Stimulated activated CD4-positive, alpha-beta T cell treated with anti-CD3 and anti-CD28 coated beads, Interleukin-12 subunit alpha, Interleukin-12 subunit beta, amount 100 ng/mL, for 4 hours (primary cell): ENCODE results near the gene ARL3.
"Not testable (repeated sequence)": the region's sequence is repeated elsewhere in the genome, so short reads cannot be mapped to it uniquely, and the experiment has no call there.

Source experiments
- DNase-seq: peaks from one replicate; pipeline ENCODE4 v3.0.0-alpha.2; 2020

ARL3 gene, protein sequence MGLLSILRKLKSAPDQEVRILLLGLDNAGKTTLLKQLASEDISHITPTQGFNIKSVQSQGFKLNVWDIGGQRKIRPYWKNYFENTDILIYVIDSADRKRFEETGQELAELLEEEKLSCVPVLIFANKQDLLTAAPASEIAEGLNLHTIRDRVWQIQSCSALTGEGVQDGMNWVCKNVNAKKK

DNA sequence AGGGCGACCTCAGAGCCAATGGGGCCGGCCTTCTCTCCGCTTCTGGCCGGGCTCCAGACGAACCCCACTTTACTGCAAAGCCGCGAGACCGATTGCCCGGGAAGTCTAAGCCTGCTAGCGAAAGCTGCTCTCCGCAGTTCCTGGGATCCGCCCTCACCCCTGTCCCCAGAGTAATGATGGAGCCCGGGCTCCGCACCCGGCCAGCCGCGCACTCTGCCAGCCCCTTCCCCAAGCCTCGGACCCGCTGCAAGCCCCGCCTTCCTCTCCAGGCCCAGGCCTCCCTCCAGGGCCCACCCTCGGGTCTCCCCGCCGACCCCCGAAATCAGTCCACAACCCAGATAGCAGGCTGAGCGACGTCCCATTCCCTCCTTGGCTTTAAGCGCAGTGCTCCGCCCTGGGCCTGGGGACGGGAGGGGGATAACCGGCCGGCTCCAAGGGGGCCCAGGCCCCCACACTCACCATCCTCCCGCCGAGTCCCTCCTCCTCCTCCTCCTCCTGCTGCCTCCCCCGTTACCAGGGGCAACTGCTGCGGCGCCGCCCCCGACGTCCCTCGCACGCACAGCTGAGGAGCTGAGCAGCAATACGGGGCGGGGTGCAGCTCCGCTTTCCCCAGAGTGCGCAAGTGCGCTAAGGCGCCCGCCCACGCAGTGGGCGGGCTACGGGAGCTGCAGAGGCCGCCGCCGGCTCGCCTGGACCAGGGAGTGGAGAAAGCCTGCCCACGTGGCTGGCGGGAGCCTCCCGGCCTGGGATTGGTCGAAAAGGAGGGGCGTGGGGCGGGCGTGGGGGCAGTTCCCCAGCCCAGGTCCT, at the start of gene ARL3:
TSS of gene ARL3 (minus strand) at position 584 of the 807 bp plus-strand sequence. CDS start at position 462, 122 bp downstream.
- peak; percentile 95 for DNase-seq

DNA sequence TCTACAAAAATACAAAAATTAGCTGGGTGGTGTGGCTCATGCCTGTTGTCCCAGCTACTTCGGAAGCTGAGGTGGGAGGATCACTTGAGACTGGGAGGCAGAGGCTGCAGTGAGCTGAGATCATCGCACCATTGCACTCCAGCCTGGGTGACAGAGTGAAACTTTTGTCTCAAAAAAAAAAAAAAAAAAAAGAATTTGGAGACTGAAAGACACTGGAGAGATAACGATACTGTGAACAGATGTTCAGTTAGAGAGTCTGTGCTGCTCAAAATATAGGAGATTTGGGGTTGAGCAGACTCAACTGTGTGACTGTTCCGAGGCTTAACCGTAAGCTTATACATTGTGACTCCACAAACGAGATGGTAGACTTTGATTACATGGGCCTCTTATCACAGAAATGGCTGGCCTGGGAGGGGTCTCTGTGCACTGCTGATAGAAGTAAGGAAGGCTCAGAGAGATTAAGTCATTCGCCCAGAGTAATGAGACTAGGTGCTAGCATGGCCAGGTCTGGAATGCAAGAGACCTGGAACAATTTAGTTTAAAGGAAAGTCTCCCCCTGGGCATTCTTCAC, 48.9 kb upstream of the ARL3 start:
- no peak for DNase-seq

DNA sequence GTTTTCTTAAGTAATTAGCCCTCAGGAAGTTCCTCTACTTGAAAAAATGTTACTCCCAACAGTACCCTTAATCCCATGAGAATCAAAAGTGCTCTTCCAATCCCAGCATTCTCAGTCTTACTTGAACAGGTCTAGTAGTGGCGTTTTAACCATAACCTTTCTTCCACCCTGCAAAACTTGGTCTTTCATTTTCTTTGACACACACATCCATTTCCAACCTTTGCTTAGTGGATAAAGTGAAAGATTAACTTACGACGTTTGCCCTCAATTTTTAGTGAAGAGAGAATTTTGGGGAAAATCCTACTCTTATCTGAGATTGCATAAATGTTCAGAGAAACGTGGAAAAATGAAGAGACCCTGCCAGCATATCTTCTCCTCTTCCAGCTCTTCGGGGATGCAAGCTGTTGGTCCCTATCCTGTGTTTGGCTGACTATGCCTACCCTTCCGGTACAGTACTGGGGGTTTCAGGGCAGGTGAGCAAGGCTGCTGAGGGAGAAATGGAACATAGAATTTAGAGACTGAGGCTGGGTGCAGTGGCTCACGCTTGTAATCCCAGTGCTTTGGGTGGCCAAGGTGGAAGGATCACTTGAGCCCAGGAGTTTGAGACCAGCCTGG, 48.3 kb upstream of the ARL3 start:
- DNase-seq, result no peak

DNA sequence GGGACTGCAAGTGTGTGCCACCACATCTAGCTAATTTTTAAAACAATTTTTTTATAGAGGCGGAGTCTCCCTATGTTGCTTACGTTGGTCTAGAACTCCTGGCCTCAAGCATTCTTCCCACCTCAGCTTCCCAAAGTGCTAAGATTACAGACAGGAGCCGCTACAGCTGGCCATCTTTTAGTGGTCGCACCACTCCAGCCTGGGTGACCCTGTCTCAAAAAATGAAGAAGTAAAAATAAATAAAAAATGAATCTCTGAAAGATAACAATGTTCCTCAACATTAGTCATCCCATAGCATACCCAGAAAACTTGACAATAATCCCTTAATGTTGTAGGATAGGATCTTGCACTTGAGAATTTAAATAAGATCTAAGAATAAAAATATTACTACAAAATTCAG, 47.8 kb upstream of the ARL3 start:
- no peak for DNase-seq

DNA sequence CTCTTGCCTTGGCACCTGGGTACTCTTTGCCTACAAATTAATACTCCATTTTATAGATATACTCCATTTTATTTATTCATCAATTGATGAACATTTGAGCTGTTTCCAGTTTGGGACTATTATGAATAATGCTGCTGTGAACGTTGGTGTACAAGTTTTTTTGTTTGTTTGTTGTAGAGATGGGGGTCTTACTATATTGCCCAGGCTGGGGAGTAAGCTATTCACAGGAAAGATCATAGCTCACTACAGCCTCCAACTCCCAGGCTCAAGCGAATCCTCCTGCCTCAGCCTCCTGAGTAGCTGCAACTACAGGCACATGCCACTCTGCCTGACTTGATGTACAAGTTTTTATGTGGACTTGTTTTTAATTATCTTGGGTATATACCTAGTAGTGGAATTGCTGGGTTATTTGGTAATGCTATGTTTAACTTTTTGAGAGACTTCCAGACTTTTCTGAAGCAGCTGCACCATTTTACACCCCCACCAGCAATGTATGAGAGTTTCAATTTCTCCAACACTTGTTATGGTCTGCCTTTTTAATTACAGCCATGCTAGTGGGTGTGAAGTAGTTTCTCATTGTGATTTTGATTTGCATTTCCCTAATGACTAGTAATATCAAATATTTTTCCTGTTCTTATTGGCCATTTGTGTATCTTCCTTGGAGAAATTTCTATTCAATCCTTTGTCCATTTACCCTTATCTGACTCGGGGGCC, 45.5 kb upstream of the ARL3 start:
- no peak for DNase-seq

DNA sequence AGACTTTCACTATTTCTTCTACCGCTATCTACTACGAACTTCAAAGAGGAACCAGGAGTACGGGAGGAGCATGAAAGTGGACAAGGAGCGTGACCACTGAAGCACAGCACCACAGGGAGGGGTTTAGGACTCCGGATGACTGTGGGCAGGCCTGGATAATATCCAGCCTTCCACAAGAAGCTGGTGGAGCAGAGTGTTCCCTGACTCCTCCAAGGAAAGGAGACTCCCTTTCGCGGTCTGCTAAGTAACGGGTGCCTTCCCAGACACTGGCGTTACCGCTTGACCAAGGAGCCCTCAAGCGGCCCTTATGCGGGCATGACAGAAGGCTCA, 44.7 kb upstream of the ARL3 start:
- not testable (repeated sequence) for DNase-seq

DNA sequence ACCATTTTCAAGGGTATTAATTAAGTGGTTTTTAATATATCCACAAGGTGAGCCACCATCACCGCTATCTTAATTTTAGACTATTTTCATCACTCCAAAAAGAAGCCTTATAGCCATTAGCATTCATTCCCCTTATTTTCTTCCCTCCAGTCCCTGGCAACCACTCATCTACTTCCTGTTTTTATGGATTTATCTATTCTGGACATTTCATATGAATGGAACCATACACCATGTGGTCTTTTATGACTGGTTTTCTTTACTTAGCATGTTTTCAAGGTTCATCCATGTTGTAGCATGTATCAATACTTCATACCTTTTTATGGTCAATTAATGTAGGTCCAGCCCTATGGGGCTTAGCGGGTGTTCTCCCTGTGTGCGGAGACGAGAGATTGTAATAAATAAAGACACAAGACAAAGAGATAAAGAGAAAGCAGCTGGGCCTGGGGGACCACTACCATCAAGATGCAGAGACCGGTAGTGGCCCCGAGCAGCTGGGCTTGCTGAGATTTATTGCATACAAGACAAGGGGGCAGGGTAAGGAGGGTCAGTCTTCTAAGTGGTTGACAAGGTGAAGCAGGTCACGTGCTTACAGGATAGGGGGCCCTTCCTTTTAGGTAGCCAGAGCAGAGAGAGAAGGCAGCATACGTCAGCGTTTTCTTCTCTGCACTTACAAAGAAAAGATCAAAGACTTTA, 44.2 kb upstream of the ARL3 start:
- DNase-seq, result no peak

DNA sequence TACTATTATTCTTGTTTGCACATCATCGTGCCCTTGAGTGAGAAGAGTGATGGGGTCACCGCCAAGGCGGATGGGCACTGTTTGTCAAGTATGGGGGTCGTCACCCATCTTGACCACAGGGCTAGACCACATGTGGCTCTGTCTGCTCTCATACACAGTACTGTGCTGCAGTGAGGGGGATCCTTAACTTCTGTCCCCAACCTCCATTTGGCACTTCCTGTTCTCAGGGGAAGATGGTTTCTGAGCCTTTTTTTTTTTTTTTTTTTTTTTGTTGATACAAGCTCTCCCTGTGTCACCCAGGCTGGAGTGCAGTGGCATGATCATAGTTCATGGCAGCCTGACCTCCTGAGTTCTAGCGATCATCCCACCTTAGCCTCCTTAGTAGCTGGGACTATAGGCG, 43.1 kb upstream of the ARL3 start:
- DNase-seq, result no peak

DNA sequence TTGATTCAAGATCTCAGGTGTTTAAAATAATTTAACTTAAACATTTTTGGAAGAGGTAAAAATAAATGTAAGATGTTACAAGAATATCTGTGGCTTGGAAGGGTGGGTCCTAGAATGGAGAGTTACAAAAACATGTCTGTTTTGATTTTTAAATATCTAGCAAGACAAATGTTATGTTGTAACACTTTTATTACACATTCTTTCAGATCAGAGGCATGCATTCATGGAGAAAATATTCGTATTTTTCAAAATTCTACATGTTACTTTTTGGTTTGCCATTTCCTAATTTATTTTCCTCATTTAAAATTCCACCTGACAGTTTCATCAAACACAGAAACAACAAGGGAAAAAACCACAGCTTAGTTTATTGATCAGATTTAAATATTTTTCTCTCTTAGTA, 39.5 kb upstream of the ARL3 start:
- DNase-seq, result no peak

DNA sequence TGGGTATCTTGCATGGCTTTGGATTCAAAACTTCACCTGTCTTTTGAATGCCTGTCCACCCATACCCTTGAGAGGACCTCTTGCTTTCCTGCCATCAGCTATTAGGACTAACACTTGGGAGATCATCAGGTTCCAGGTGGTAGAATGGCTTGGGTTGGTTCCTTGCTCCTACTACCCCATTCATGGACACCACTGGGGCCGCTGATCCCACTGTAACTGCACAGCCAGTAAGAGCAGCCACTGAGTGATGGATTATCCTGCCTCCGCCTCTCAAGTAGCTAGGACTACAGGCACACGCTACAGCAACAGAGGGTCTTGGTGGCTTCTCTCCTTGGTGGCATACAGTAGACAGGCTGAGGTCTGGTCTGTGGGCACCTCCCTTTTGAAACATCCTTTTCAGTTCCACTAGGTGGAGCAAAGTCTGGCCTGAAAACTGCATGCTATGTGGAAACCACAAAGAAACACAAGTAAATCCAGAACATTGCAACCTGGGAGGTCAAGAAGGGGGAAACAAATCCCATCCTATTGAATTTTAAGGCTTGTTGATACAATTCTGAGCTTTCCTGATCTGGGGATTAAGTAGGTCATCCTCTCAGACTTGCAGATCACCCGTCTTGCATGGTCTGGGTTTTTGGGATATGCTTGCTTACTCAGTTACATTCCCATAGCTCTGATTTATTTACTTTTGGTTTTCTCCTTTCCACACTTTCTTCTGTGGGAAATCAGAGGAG, 38.9 kb upstream of the ARL3 start:
- DNase-seq, result no peak

DNA sequence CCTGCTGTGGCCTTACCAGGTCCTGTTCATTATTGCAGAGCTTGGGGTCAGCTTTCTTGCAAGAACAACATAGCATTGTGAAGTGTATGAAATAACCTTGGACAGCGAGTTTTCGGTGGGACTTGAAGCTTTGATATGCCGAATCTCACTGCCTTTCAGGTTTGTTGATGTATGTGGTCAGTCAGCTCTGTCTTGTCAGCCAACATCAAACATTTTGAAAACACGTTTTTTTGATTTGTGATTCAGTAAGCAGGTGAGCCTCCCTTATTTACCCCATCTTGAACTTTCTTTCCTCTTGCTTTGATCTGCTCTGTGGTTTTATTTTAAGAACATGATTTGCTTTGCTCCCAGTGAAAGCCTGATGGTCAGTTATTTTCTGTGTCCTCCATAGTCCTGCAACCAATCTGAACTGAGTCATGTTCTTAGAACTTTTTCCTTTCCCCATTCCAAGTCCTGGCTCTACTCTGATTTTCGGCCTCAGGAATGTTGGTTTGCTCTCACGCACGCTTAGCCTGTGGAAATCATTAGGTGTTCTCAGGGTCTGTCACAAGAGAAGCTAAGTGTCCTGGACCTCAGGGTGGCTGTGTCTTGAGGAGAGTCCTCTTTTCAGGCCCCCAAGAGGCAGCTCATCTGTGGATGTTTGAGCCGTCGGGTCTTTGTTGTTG, 38.2 kb upstream of the ARL3 start:
- no peak for DNase-seq

DNA sequence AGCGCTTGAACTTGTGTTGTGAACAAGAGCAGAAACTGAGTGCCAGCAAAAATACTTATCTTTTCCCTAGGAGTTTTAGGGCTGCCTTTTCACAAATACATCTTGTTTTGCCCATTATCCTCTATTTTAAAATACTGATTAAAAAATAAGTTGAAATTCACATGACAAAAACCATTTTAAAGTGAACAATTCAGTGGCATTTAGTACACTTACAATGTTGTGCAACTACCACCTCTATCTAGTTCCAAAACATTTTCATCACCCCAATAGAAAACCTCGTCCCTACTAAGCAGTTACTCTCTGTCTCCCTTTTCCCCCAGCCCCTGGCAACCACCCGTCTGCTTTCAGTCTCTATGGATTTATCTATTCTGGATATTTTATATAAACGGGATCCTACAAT, 31.0 kb upstream of the ARL3 start:
- DNase-seq, result no peak

DNA sequence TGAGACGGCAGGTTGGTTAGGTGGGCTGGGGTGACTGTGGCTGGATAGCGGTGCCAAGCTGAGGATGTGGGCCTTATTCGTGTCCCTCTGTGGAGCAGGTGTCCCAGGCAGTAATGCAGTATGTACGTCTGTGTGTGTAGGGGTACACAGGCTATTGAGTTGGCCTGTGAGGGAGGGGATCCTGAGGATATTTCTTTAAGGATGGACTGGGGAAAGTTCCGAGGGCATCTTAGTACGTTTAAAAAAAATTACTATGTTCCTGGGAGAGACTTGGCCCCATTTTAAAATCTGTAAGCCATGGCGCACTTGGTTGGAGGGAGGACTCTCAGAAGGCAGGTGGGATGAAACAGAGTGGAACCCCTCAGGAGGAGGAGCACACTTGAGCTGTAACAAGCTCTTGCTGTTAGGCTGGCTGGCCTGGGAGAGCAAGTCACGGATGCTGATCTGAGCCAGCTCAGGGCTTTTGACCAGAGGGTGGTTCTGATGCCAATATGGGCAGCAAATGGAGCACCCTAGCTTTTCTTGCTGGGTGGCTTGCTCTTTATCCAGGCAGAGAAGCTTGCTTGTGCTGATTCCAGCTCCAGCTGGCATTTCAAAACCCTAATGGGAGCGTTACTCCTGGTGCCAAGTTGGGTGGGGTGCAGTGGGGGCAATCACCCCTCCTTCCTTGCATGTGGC, 30.3 kb upstream of the ARL3 start:
- no peak for DNase-seq

DNA sequence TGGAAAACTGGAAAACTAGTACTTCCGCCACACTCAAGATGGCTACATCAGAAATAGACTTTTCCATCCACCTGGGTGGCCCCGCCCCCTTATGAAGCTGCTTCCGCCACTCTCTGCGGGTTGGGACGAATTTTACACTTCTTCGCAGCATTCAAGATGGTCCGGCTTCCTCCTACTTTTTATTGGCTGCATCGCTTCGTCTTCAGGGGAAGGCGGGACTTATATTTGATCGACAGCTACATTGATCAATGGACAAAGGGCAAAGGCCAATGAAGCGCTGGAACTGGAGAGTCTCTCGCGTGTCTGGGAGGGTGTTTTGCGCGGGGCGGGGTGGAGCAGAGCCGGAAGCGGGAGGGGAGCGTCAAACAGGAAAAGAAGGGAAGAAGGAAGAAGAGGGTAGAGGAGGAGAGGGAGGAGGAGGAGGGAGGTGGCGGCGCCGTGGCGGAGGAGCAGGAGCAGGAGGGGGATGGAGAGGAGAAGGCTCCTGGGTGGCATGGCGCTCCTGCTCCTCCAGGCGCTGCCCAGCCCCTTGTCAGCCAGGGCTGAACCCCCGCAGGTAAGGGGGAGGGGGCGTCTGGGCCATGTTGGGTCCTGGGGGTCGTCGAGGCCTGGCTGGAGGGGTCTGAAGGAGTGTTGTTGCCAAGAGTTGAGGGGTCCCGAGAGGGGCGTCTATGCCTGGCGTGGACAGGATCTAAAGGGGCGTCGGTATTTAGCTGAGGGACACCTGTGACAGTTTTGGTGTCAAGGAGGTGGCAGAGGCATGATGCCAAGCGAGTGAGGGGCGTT, 29.6 kb upstream of the ARL3 start, which contains the start of gene WBP1L:
TSS of gene WBP1L (plus strand) at position 361 of the 786 bp plus-strand sequence. CDS start at position 467, 106 bp downstream.
- peak; percentile 86 for DNase-seq

DNA sequence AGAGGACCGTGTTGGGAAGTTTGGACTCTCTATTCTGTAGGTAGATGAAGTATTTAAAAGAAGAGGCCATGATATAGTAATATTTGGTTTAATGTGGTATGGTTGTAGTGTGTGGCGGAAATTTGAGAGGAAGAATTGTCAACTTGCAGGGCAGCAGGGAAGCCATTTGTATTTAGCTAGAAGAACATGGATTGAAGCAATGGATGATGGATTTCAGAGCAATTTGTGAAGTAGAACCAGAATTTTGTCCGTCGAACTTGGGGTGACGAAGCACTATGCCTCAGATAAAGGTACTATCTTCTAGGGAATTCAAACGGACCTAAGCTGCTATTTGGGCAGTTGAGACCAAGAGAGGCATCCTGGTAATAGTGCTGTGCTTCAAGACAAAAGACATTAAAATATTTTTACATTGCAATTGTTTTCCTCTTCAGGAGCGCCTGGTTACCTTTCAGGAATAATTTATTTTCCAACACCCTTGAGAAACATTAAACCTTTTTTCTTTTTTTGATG, 28.9 kb upstream of the ARL3 start:
- no peak for DNase-seq

DNA sequence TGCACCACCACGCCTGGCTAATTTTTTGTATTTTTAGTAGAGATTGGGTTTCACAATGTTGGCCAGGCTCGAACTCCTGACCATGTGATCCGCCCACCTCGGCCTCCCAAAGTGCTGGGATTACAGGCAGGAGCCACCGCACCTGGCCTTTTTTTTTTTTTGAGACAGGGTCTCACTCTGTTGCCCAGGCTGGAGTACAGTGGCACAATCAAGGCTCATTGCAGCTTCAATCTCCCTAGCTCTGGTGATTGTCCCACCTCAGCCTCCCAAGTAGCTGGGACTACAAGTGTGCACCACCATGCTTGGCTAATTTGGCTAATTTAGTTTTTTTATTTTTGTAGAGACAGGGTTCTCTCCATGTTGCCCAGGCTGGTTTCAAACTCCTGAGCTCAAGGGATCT, 28.1 kb upstream of the ARL3 start:
- not testable (repeated sequence) for DNase-seq

DNA sequence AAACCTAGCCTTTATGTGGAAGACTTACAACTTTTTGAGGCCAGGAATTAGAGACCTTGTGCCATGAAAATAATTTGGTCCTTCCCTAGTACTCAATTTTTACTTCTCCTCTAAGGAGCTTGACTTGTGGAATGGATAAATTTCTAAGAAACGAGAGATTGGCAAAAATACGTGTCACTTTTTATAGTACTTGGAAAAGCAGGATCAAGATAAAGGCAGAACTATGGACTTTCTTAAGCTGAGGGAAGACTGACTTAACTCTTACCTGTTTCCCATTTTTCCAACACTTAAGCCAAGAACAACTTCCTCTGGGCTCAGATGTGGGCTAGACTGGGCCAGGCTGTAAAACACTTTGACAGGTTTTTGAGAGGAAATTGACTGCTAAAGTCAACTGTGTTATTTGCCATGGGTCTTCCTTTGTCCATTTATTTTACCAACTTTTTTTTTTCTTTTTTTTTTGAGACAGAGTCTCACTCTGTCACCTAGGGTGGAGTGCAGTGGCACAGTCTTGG, 27.6 kb upstream of the ARL3 start:
- DNase-seq, result no peak

DNA sequence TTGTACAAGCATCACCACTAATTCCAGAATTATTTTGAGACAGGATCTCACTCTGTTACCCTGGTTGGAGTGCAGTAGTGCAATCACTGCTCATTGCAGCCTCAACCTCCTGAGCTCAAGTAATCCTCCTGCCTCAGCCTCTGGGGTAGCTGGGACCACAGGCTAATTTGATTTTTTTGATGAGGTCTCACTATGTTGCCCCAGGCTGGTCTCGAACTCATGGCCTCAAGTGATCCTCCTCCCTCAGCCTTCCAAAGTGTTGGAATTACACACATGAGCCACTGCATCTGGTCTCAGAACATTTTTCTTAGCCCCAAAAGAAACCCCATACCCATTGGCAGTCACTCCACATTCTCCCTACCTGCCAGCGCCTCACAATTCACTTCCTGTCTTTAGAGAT, 26.0 kb upstream of the ARL3 start:
- DNase-seq, result no peak

DNA sequence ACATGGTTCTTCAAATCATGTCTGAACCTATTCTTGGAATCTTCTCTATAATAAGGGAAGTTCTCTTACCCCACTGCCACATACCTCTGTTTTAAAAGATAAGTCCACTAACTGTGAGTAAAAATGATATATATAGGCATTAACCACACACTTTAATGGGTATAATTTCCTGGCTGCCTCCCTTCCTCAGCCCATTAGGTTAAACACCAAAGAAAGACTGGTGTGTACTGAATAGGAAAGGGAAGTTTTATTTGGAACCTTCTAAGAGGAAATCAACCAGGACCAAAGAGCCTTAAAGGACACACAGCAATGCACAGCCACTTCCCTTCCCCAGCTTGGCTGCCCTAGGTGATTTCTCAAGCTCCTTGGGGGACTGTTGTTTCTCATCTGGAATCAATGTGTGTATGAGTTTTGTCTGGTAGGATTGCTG, 24.5 kb upstream of the ARL3 start:
- no peak for DNase-seq
